AG09319 (cell line): Measurements from ENCODE around the gene MED19.
A peak's percentile ranks its signal among the peaks of the same experiment; 100 is the strongest.

Experiments used
- DNase-seq: peaks from one replicate; pipeline ENCODE4 v3.0.0-alpha.2; 2010; ENCODE audit warnings: low read depth; ENCODE audit errors: extremely low read depth
- CTCF ChIP-seq: IDR thresholded peaks from 2 replicates; pipeline ENCODE4 v1.5.1; 2011; ENCODE audit warnings: low read depth, mild to moderate bottlenecking, inconsistent platforms, low read length, moderate library complexity

MED19 gene

GRCh38 chr11:57675176-57675941, 36.7 kb downstream of the MED19 start:
- no peak for TF ChIP-seq CTCF
- no peak for DNase-seq

- DNase-seq = no peak
- no peak for TF ChIP-seq CTCF
Observed at GRCh38 chr11:57674251-57674650, 37.8 kb downstream of the MED19 start.

GRCh38 chr11:57668434-57668782, 43.6 kb downstream of the MED19 start:
- no peak for TF ChIP-seq CTCF
- no peak for DNase-seq

- DNase-seq = peak; percentile 100
- peak; percentile 10 for TF ChIP-seq CTCF
Observed at GRCh38 chr11:57667736-57668433, 44.1 kb downstream of the MED19 start, which contains the start of gene ZDHHC5. Gene ZDHHC5, plus strand, starts transcription at chr11:57668114. Its CDS starts 4,977 bp downstream, at chr11:57673091.

GRCh38 chr11:57667117-57667735, 44.8 kb downstream of the MED19 start:
- peak; percentile 99 for DNase-seq
- TF ChIP-seq CTCF = no peak

GRCh38 chr11:57663975-57664374, 48.0 kb downstream of the MED19 start:
- TF ChIP-seq CTCF = no peak
- no peak for DNase-seq

GRCh38 chr11:57662893-57663292, 49.1 kb downstream of the MED19 start:
- TF ChIP-seq CTCF = no peak
- no peak for DNase-seq
